ENCODE results near the gene ETV4. TPM values are rescaled to one million over a fixed set of nuclear protein-coding genes. Genes with fewer than 3 reads are reported as not detected.

The ETV4 gene
- total RNA-seq, result 1.6 TPM

DNA sequence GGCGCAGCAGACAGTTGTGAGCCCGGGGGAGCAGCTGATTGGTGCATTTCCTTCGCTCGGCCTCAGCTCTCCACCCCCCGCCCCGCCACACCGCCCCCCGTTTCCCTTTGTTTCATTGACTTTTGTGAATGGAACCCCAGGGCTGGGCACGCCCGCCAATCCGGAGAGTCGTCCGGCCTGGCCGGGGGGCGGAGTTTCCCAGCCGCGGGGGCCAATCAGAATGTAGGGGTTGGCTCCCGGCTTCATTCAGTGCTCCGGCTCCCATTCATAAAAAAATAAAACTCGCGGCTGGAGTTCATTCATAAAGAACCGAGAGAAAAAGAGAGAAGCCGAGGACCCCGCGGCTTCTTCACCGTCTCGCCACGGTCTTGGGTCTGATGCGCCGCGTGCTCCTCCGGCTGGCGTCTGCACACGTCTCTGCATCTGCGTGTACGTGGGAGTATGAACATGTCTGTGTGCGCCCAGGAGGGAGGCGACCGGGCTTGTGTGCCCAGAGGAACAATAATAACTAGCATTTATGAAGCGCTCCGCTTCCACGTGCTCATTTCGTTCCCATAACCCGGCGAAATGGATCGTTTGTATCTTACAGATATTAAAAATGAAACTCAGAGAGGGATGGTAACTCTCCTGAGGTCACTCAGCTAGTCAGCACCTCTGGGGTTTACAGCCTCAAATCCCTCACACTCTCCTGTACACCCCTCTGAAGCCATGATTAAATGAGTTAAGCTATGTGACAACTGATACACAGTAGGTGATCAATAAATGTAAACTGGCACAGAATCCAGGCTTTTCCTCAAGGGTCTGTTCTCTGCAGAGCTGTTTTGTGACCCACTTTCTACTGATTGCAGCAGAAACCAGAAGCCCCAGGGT, at the start of gene ETV4:
Gene ETV4 (minus strand): TSS at position 22 of the 870 bp plus-strand sequence. CDS start 723 bp downstream, outside the sequence.
- H3K27ac ChIP-seq (ENCODE audit: low read depth, low read length), result no peak within 1 kb of the TSS
- no peaks in the 10 kb centered on the region for H3K9me3 ChIP-seq (ENCODE audit: control insufficient read depth in 3 of 3, low read length in 3 of 3)
- H3K27me3 ChIP-seq (ENCODE audit: control insufficient read depth in 3 of 3, insufficient read depth in 3 of 3, low read length in 3 of 3), result peaks cover 17 to 30% (median 27%) of the 10 kb centered on the region in 3 donors
- no peak within 1 kb of the TSS for H3K9ac ChIP-seq (ENCODE audit: low read depth in 1 of 3, low read length in 3 of 3)
- H3K36me3 ChIP-seq (ENCODE audit: control insufficient read depth in 3 of 3, insufficient read depth in 3 of 3, low read length in 3 of 3), result no peaks in the 10 kb centered on the region
- peak within 1 kb of the TSS; percentile 62 to 71 (median 65) for H3K4me3 ChIP-seq (ENCODE audit: low read length in 3 of 3)
- peaks cover 8 to 16% (median 13%) of the 10 kb centered on the region in 3 donors for H3K4me1 ChIP-seq (ENCODE audit: control insufficient read depth in 3 of 3, insufficient read depth in 3 of 3, low read length in 3 of 3)

DNA sequence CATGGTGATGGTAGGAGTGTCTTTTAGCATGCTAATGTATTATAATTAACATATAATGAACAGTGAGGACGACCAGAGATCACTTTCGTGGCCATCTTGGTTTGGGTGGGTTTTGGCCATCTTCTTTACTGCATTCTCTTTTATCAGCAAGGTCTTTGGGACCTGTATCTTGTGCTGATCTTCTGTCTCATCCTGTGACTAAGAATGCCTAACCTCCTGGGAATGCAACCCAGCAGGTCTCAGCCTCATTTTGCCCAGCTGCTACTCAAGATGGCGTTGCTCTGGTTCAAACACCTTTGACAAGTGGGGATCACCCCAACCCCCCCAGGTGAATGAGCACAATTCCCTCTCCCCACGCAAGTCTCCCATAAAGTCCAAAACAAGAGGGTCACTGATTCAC, 49.3 kb upstream of the ETV4 start:
- H3K27ac ChIP-seq (ENCODE audit: low read depth, low read length), result no peak overlapping the region
- H3K36me3 ChIP-seq (ENCODE audit: control insufficient read depth in 3 of 3, insufficient read depth in 3 of 3, low read length in 3 of 3), result no peaks in the 10 kb centered on the region
- H3K4me3 ChIP-seq (ENCODE audit: low read length in 3 of 3), result no peak overlapping the region
- no peaks in the 10 kb centered on the region for H3K9me3 ChIP-seq (ENCODE audit: control insufficient read depth in 3 of 3, low read length in 3 of 3)
- H3K27me3 ChIP-seq (ENCODE audit: control insufficient read depth in 3 of 3, insufficient read depth in 3 of 3, low read length in 3 of 3), result no peaks in the 10 kb centered on the region
- H3K4me1 ChIP-seq (ENCODE audit: control insufficient read depth in 3 of 3, insufficient read depth in 3 of 3, low read length in 3 of 3), result peaks cover 16 to 17% (median 17%) of the 10 kb centered on the region in 3 donors
- no peak overlapping the region for H3K9ac ChIP-seq (ENCODE audit: low read depth in 1 of 3, low read length in 3 of 3)

DNA sequence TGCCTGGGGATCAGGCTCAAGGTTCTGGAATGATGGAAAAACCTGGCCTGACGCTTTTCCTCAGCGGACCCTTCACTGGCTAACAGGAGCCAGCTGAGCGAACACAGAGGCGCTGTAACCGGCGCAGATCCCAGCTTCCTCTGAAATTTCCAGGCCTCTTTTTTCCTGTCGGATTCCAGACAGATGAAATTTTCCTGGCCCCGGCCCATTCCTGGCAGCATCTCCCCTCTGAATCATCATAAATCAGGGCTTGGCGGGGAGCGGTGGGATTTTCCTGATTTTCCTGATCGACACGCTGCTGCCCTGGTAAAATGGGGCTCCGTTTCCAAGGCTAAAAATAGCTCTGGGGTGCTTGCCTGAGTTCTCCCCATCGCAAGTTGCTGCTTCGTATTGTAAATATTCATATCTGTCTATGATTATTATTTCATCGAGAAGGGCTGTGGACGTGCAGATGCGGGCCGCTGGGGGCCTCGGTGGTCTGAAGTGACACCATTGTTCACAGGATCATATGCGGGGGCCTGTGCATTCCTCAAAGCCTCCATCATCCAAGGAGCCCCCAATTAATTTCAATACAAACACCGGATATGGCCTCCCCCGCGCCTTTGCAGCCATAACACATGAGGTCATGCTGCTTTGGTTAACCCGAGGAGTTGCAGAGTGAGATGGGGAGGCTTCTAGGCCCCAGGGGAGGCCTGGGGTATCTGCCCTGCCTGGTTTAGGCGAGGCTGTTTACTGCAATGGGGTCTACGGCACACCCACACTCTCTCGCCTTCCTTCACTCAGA, 45.8 kb upstream of the ETV4 start:
- Histone ChIP-seq H3K9ac (ENCODE audit: low read depth in 1 of 3, low read length in 3 of 3) (peak overlapping the region; percentile 12 to 71 (median 41)), H3K9me3 (ENCODE audit: control insufficient read depth in 3 of 3, low read length in 3 of 3) (no peaks in the 10 kb centered on the region), H3K36me3 (ENCODE audit: control insufficient read depth in 3 of 3, insufficient read depth in 3 of 3, low read length in 3 of 3) (no peaks in the 10 kb centered on the region), H3K27ac (ENCODE audit: low read depth, low read length) (peak overlapping the region; percentile 89), H3K27me3 (ENCODE audit: control insufficient read depth in 3 of 3, insufficient read depth in 3 of 3, low read length in 3 of 3) (peaks cover 0 to 3% (median 0%) of the 10 kb centered on the region in 3 donors), H3K4me3 (ENCODE audit: low read length in 3 of 3) (peak overlapping the region in 1 of 3 donors; percentile 40), H3K4me1 (ENCODE audit: control insufficient read depth in 3 of 3, insufficient read depth in 3 of 3, low read length in 3 of 3) (peaks cover 19 to 25% (median 19%) of the 10 kb centered on the region in 3 donors)

DNA sequence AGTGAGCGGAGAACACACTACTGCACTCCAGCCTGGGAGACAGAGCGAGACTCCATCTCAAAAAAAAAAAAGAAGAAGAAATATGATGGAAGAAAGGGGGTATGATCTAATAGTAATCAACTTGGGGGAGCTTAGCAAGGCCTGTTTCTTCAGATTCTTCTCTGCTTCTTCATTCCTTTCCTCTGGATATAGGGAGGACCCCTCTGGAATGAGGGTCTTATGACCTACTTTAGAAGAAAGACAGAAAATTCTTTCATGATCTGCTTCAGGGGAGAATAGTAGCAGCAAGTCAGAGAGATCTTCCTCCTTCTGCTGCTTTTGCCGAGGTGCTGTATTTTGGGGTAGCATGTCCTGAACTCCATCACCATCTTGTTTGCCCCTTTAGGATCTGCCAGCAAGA, 44.9 kb upstream of the ETV4 start:
- H3K27me3 ChIP-seq (ENCODE audit: control insufficient read depth in 3 of 3, insufficient read depth in 3 of 3, low read length in 3 of 3), result peaks cover 0 to 3% (median 0%) of the 10 kb centered on the region in 3 donors
- H3K27ac ChIP-seq (ENCODE audit: low read depth, low read length), result peak overlapping the region; percentile 89
- H3K4me1 ChIP-seq (ENCODE audit: control insufficient read depth in 3 of 3, insufficient read depth in 3 of 3, low read length in 3 of 3), result peaks cover 19 to 25% (median 19%) of the 10 kb centered on the region in 3 donors
- H3K9ac ChIP-seq (ENCODE audit: low read depth in 1 of 3, low read length in 3 of 3), result peak overlapping the region in 2 of 3 donors; percentile 12 to 41
- no peak overlapping the region for H3K4me3 ChIP-seq (ENCODE audit: low read length in 3 of 3)
- H3K9me3 ChIP-seq (ENCODE audit: control insufficient read depth in 3 of 3, low read length in 3 of 3), result no peaks in the 10 kb centered on the region
- H3K36me3 ChIP-seq (ENCODE audit: control insufficient read depth in 3 of 3, insufficient read depth in 3 of 3, low read length in 3 of 3), result no peaks in the 10 kb centered on the region

DNA sequence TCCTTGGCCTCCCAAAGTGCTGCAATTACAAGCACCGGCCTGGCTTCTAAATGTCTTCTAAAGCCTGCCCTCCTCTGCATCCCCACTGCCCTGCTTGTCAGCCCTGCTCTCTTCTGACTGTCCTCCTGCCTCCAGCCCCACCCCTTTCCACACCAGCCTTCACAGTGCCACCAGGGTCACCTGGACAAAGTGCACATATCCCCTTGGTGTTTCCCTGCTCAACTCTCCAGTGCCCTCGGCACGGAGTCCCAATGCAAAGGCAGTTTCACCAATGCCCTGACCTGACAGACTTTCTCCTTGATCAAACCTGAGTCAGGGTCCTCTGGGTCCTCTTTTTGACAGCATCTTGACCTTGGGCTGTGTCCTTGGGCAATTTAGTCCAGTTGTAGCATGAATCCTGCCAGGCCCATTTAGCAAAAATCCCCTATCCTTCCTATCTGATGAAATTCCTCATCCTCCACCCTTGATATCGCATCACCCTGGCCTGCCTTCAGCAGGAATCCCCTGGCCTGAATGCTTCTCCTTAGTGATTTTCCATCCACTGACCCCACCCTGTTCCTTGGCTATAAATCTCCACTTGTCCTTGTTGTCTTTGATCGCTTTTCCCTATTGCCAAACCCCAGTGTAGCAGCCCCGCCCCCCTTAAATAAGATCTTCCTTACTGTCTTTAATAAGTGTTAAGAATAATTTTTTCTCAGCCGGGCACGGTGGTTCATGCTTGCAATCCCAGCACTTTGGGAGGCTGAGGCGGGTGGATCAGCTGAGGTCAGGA, 42.7 kb upstream of the ETV4 start:
- Histone ChIP-seq H3K27me3 (ENCODE audit: control insufficient read depth in 3 of 3, insufficient read depth in 3 of 3, low read length in 3 of 3) (peaks cover 2 to 3% (median 3%) of the 10 kb centered on the region in 3 donors), H3K4me1 (ENCODE audit: control insufficient read depth in 3 of 3, insufficient read depth in 3 of 3, low read length in 3 of 3) (peaks cover 19 to 25% (median 19%) of the 10 kb centered on the region in 3 donors), H3K27ac (ENCODE audit: low read depth, low read length) (no peak overlapping the region)

DNA sequence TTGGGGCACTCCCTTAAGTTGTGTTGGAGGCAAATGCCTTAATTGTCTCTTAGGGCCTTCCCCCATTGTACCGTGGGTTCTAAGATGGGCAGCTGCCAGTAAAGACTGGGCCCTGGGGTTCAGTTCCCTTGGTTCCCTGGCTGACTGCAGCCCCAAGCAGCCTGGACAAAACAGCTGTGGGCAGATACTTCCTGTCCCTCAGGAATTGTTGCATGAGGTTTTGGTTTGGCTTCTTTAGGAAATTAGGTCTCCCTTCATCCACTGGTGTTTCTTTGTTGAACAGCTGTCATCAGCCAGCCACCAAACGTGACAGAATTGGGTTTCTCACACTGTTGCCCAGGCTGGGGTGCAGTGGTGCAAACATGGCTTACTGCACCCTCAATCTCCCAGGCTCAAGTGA, 42.0 kb upstream of the ETV4 start:
- Histone ChIP-seq H3K4me3 (ENCODE audit: low read length in 3 of 3) (no peak overlapping the region), H3K27me3 (ENCODE audit: control insufficient read depth in 3 of 3, insufficient read depth in 3 of 3, low read length in 3 of 3) (peaks cover 2 to 3% (median 3%) of the 10 kb centered on the region in 3 donors), H3K9ac (ENCODE audit: low read depth in 1 of 3, low read length in 3 of 3) (no peak overlapping the region), H3K27ac (ENCODE audit: low read depth, low read length) (no peak overlapping the region), H3K9me3 (ENCODE audit: control insufficient read depth in 3 of 3, low read length in 3 of 3) (no peaks in the 10 kb centered on the region), H3K4me1 (ENCODE audit: control insufficient read depth in 3 of 3, insufficient read depth in 3 of 3, low read length in 3 of 3) (peaks cover 19 to 25% (median 19%) of the 10 kb centered on the region in 3 donors), H3K36me3 (ENCODE audit: control insufficient read depth in 3 of 3, insufficient read depth in 3 of 3, low read length in 3 of 3) (no peaks in the 10 kb centered on the region)

More for the DNA sequence above, 42.7 kb upstream of the ETV4 start:
- H3K9ac ChIP-seq (ENCODE audit: low read depth in 1 of 3, low read length in 3 of 3), result no peak overlapping the region
- no peak overlapping the region for H3K4me3 ChIP-seq (ENCODE audit: low read length in 3 of 3)
- no peaks in the 10 kb centered on the region for H3K9me3 ChIP-seq (ENCODE audit: control insufficient read depth in 3 of 3, low read length in 3 of 3)
- H3K36me3 ChIP-seq (ENCODE audit: control insufficient read depth in 3 of 3, insufficient read depth in 3 of 3, low read length in 3 of 3), result no peaks in the 10 kb centered on the region

DNA sequence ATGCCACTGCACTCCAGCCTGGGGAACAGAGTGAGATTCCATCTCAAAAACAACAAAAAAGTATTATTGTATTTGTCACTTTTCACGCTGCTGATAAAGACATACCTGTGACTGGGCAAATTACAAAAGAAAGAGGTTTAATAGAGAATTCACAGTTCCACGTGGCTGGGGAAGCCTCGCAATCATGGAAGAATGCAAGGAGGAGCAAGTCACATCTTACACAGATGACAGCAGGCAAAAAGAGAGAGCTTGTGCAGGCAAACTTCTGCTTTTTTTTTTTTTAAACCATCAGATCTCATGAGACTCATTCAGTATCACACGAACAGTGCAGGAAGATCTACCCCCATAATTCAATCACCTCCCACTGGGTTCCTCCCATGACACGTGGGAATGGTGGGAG, 41.5 kb upstream of the ETV4 start:
- no peak overlapping the region for H3K4me3 ChIP-seq (ENCODE audit: low read length in 3 of 3)
- peaks cover 2 to 3% (median 3%) of the 10 kb centered on the region in 3 donors for H3K27me3 ChIP-seq (ENCODE audit: control insufficient read depth in 3 of 3, insufficient read depth in 3 of 3, low read length in 3 of 3)
- no peaks in the 10 kb centered on the region for H3K9me3 ChIP-seq (ENCODE audit: control insufficient read depth in 3 of 3, low read length in 3 of 3)
- H3K27ac ChIP-seq (ENCODE audit: low read depth, low read length), result no peak overlapping the region
- H3K9ac ChIP-seq (ENCODE audit: low read depth in 1 of 3, low read length in 3 of 3), result no peak overlapping the region
- H3K4me1 ChIP-seq (ENCODE audit: control insufficient read depth in 3 of 3, insufficient read depth in 3 of 3, low read length in 3 of 3), result peaks cover 19 to 25% (median 19%) of the 10 kb centered on the region in 3 donors
- no peaks in the 10 kb centered on the region for H3K36me3 ChIP-seq (ENCODE audit: control insufficient read depth in 3 of 3, insufficient read depth in 3 of 3, low read length in 3 of 3)

DNA sequence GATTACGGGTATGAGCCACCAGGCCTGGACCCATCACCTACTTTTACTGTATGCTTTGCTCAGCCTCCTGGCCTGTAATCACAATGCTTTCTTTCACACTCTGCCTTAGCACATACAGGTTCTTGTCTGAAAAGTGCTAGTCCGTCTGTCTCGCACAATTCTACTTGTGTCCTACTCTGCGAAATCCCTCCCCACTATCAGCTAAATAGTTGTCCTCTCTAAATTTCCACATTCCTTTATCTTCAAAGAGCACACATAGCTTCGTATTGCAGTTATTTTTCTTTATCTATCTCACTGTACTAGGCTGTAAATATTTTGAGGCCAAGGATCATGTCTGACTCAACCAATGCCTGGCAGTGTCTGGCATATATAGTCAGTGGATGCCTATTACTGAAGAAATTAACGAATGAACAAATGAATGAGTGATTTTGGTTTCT, 38.5 kb upstream of the ETV4 start:
- Histone ChIP-seq H3K27me3 (ENCODE audit: control insufficient read depth in 3 of 3, insufficient read depth in 3 of 3, low read length in 3 of 3) (peaks cover 2 to 6% (median 3%) of the 10 kb centered on the region in 3 donors), H3K27ac (ENCODE audit: low read depth, low read length) (no peak overlapping the region), H3K4me1 (ENCODE audit: control insufficient read depth in 3 of 3, insufficient read depth in 3 of 3, low read length in 3 of 3) (peaks cover 12 to 25% (median 19%) of the 10 kb centered on the region in 3 donors)

DNA sequence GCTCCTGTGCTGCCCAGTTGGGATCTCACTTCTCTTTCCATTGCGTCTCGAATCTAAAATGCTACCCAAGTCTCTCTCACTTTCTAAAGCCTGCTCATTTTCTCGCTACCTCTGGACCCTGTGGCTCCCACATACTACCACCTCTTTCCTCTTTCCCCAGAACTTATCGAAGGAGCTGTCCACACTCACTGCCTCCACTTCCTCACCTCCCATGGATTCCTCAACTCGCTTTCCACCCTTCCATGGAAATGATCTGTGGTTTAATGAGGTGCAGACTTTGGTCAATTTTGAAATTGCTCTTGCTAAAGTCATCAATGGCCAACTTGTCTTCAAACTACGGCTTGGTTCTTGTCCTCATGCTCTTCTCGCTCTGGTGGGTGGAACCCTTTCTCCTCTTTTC, 37.2 kb upstream of the ETV4 start:
- H3K4me1 ChIP-seq (ENCODE audit: control insufficient read depth in 3 of 3, insufficient read depth in 3 of 3, low read length in 3 of 3), result peaks cover 13 to 30% (median 26%) of the 10 kb centered on the region in 3 donors
- H3K4me3 ChIP-seq (ENCODE audit: low read length in 3 of 3), result no peak overlapping the region
- no peak overlapping the region for H3K27ac ChIP-seq (ENCODE audit: low read depth, low read length)
- peaks cover 2 to 7% (median 3%) of the 10 kb centered on the region in 3 donors for H3K27me3 ChIP-seq (ENCODE audit: control insufficient read depth in 3 of 3, insufficient read depth in 3 of 3, low read length in 3 of 3)
- no peaks in the 10 kb centered on the region for H3K36me3 ChIP-seq (ENCODE audit: control insufficient read depth in 3 of 3, insufficient read depth in 3 of 3, low read length in 3 of 3)
- no peak overlapping the region for H3K9ac ChIP-seq (ENCODE audit: low read depth in 1 of 3, low read length in 3 of 3)
- H3K9me3 ChIP-seq (ENCODE audit: control insufficient read depth in 3 of 3, low read length in 3 of 3), result no peaks in the 10 kb centered on the region

More for the DNA sequence above, 38.5 kb upstream of the ETV4 start:
- Histone ChIP-seq H3K9ac (ENCODE audit: low read depth in 1 of 3, low read length in 3 of 3) (no peak overlapping the region), H3K4me3 (ENCODE audit: low read length in 3 of 3) (no peak overlapping the region), H3K9me3 (ENCODE audit: control insufficient read depth in 3 of 3, low read length in 3 of 3) (no peaks in the 10 kb centered on the region), H3K36me3 (ENCODE audit: control insufficient read depth in 3 of 3, insufficient read depth in 3 of 3, low read length in 3 of 3) (no peaks in the 10 kb centered on the region)
